ENCODE data around the gene PRR7.

The PRR7 gene

DNA sequence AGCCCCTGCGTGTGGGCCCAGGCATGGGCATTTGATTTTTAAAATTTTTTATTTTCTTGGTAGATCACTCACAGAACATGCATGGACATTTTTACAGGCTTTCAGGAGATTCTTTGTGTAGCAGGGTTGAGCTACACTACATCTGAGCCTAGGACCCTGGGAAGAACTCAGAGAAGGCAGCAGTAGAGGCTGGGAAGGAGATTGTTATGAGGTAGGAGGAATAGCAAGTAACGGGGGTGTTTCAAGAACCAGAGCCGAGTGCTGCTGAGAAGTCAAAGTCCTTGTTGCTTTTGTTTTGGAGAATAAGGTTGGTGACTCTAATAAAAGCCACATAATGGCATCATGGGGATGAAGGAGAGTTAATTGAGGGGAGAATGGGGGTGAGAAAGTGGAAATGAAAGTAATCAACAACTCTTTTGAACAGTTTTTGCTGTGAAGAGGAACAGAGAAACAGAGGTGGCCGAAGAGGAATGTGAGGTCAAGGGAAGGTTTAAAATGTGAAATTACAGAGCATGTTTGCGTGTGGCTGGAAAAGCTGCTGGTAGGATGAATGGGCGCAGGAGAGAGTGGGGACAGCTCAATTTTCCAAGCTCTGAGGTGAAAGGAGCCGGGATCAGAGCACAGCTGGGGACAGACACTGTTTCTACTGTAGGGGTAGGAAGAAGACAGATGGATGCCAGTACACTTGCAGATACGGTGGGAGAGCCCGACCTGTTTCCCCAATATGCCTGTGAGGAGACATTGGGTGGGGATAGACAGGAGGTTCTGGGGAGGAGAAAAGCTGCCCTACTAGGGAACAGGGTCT, 55.5 kb downstream of the PRR7 start:
- DNase-seq, result no peak

DNA sequence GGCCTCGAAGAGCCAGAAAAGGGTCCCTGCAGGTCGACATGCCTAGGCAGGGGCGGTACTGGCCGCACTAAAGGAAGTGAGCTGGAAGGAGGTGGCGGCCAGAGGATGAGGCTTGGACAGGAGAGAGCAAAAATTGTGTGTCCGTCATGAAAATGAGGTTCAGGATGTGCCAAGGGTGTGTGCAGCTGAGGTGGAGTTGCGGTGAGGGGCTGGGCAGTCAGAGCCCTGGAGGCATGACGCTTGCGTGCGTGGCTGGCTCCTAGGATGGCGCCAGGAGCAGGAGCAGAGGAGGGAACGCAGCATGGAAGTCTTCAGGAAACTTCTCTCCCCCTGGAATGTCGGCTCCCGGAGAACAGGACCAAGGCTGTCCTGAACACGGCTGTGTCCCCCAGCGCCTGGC, 56.3 kb downstream of the PRR7 start:
- no peak for DNase-seq

DNA sequence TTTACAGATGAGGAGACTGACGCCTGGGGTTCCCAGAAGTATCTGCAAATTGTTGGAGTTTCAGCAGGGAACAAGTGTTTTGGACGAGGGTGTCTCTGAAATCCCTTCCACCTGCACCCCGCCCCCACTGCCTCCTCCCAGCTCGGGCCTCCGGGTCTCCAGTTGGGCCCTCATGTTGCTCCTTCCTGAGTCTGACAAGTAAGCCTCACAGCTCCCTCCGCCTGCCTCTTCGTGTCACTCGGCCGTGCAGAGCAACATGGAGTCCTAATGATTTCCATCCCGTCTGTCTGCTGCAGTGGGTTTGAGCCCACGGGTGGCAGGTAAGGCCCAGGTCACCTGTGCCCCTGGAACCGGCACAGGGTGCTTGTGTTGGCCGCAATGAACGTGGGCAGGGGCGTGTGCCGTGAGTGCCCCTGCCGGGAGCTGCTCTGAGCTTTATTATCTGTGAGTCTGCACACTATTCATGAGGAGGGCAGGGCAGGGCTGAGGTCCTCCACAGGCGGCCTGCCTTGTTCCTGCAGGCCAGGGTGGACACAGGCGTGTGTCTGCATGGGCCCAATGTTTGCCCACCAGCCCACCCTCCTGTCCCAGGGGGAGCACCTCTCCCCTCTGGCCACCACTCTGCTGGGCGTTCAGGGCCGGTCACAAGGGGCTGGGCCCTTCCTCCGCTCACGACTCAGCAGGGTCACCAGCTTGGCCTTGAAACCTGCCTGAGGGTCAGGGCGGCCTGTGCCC, 56.9 kb downstream of the PRR7 start:
- DNase-seq, result no peak

DNA sequence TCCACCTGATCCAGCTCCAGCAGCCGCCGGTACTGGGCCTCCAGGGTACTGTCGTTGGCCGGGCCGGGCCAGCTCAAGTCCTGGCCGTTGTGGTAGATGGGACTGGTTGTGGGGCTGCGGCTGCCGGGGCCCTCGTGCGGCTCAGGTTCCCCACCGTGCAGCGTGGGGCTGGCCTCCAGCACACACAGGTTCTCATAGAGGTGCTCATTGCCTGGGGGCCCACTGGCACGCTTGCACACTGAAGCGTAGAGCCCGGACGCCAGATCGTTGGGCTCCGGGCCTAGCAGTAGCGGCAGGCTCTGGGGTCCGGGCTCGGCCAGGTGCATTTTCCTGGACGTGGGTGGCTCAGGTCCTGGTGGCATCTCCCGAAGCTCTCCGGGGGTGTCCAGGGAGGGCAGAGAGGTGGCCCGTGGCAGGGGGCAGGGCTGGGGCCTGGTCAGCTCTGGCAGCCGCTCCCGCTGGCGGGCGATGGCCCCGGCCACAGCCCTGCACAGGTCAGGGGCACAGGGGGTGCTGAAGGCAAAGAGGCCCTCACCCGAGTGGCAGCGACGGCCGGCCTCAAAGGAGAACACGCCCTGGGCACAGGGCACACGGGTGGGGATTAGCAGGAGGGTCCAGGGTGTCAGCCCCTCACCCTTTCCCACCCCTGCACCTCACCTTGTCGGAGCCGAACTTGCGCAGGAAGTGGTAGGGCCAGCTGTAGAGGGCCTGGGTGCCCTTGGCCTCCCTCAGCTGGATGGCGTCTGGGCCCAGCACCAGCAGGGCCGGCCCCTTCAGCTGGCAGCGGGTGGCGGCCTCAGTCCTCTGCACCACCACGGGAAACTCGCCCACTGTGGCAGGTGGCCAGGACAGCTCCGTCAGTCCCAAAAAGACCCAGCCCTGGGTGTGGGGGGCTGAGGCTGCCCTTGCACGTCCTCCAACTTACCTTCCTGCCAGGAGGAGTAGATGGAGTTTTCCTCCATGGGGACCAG, 57.8 kb downstream of the PRR7 start:
- no peak for DNase-seq

DNA sequence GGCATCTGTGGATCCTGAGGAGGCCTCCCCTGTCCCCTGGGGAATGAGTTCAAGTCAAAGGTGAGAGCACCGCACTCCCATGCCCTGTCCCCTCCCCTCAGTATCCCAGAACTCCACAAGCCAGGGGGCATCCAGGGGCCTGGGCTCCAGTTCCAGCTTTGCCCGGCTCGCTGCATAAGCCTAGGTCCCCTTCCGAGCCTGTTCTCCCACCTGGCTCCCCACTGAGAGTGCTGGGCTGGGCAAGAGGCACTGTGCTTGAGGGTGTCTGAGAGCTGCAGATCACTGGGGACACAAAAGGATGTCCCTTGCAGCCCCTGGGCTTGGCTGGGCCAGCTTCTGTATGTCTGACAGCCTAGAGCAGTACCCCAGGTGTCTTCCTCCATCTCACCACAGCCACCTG, 58.5 kb downstream of the PRR7 start:
- no peak for DNase-seq

Data from COR-L47 (cell line).